Left lung (tissue), 10 donors: ENCODE measurements around the gene MSMO1. TPM values are rescaled to one million over a fixed set of nuclear protein-coding genes. Genes with fewer than 3 reads are reported as not detected.

Experiments
- ATAC-seq: fragments of 200-7000 bp; cut with Tn5 transposase; one replicate; pipeline ENCODE4 v1.9.1; 2020; ENCODE audit warnings: moderate library complexity
- DNase-seq, 4 donors: peaks; one replicate each; pipeline ENCODE4 v3.0.0-alpha.2; 2013 to 2020
- H3K27ac ChIP-seq, 2 donors: fragments of 200-600 bp; sonication (generic) in 1 of 2; one replicate each; pipeline versions ENCODE4 v1.5.0 to v1.8.0; 2020 to 2021
- H3K27me3 ChIP-seq, 2 donors: fragments of 200-600 bp; sonication (generic) in 1 of 2; one replicate each; pipeline versions ENCODE4 v1.5.0 to v1.8.0; 2020 to 2021
- H3K36me3 ChIP-seq, 2 donors: fragments of 200-600 bp; sonication (generic) in 1 of 2; one replicate each; pipeline versions ENCODE4 v1.5.0 to v1.8.0; 2020 to 2021
- H3K4me1 ChIP-seq, 2 donors: fragments of 200-600 bp; one replicate each; pipeline ENCODE4 v1.8.0; 2021
- H3K4me3 ChIP-seq, 2 donors: fragments of 200-600 bp; sonication (generic) in 1 of 2; one replicate each; pipeline versions ENCODE4 v1.5.0 to v1.8.0; 2020 to 2021; ENCODE audit warnings: mild to moderate bottlenecking in 1 of 2
- H3K9me3 ChIP-seq, 2 donors: fragments of 200-600 bp; sonication (generic) in 1 of 2; one replicate each; pipeline versions ENCODE4 v1.5.0 to v1.8.0; 2020 to 2021
- CTCF ChIP-seq, 2 donors: fragments of 200-600 bp; sonication (generic) in 1 of 2; IDR thresholded peaks; one replicate each; pipeline versions ENCODE4 v1.5.0 to v1.8.0; 2021; ENCODE audit warnings: antibody characterized with exemption in 2 of 2
- intact Hi-C, 2 donors: fragments of 100-400 bp; cut with DNase I; formaldehyde crosslinking; loops; one replicate each; pipeline versions ENCODE4 v1.11.2 to v1.14.2; 2022
- polyA plus RNA-seq, 6 donors: library from polyadenylated mRNA; unstranded; fragments of 120-200 nt; gene quantifications; one replicate each; pipeline ENCODE4 v1.2.1, GENCODE V29; 2013; ENCODE audit not compliant: insufficient read length in 6 of 6
- total RNA-seq, 2 donors: library from RNA; stranded (reverse); fragmentation: NEBNext Ultra II Directional; extraction: Animal tissue kit (Norgen Biotek cat#: 25700); gene quantifications; one replicate each; pipeline ENCODE4 v1.2.1, GENCODE V29; 2021
- donor health status: DM: no; HTN: yes; CAD: no.
- donor health status: DM: no; HTN: no; CAD: no.

The MSMO1 gene
- total and polyA plus RNA-seq, 8 donors = 26.0 to 270 (median 34.4) TPM

- Histone ChIP-seq H3K9me3 (no peaks in the 10 kb centered on the region), H3K27me3 (no peaks in the 10 kb centered on the region), H3K4me1 (peaks cover 0 to 18% of the 10 kb centered on the region in 2 donors), H3K4me3 (no peak overlapping the region), H3K36me3 (peaks cover 0 to 34% of the 10 kb centered on the region in 2 donors), H3K27ac (no peak overlapping the region)
- no peak for TF ChIP-seq CTCF (IDR thresholded peaks at IDR 0.05)
- no peak for ATAC-seq
- intact Hi-C loops = no loop called here
- no peak for DNase-seq
Observed at GRCh38 chr4:165308606-165309005, 18.9 kb upstream of the MSMO1 start.

GRCh38 chr4:165309456-165309855 lies 18.0 kb upstream of the MSMO1 start:
- DNase-seq (no peak), ATAC-seq (no peak)
- Histone ChIP-seq H3K27ac (no peak overlapping the region), H3K27me3 (no peaks in the 10 kb centered on the region), H3K9me3 (no peaks in the 10 kb centered on the region), H3K4me3 (no peak overlapping the region), H3K36me3 (peaks cover 0 to 42% of the 10 kb centered on the region in 2 donors), H3K4me1 (peaks cover 0 to 18% of the 10 kb centered on the region in 2 donors)
- intact Hi-C loops = no loop called here
- TF ChIP-seq CTCF (IDR thresholded peaks at IDR 0.05) = no peak

- Histone ChIP-seq H3K27me3 (no peaks in the 10 kb centered on the region), H3K4me3 (no peak overlapping the region), H3K36me3 (peaks cover 0 to 59% of the 10 kb centered on the region in 2 donors), H3K4me1 (peaks cover 0 to 11% of the 10 kb centered on the region in 2 donors), H3K9me3 (no peaks in the 10 kb centered on the region), H3K27ac (no peak overlapping the region)
- intact Hi-C loops = no loop called here
- no peak for DNase-seq
- TF ChIP-seq CTCF (IDR thresholded peaks at IDR 0.05) = no peak
- peak; percentile 41 for ATAC-seq
Observed at GRCh38 chr4:165312506-165312905, 15.0 kb upstream of the MSMO1 start.

GRCh38 chr4:165319030-165319429 lies 8.4 kb upstream of the MSMO1 start:
- no peak overlapping the region for H3K27ac ChIP-seq
- intact Hi-C loops = no loop called here
- DNase-seq (no peak), ATAC-seq (no peak)
- no peaks in the 10 kb centered on the region for H3K9me3 ChIP-seq
- no peak overlapping the region for H3K4me3 ChIP-seq
- H3K36me3 ChIP-seq = peaks cover 0 to 60% of the 10 kb centered on the region in 2 donors
- H3K4me1 ChIP-seq = no peaks in the 10 kb centered on the region
- no peak for TF ChIP-seq CTCF (IDR thresholded peaks at IDR 0.05)
- no peaks in the 10 kb centered on the region for H3K27me3 ChIP-seq

GRCh38 chr4:165319509-165319908 lies 8.0 kb upstream of the MSMO1 start:
- Histone ChIP-seq H3K27me3 (no peaks in the 10 kb centered on the region), H3K9me3 (no peaks in the 10 kb centered on the region), H3K27ac (no peak overlapping the region), H3K36me3 (peaks cover 0 to 60% of the 10 kb centered on the region in 2 donors), H3K4me1 (no peaks in the 10 kb centered on the region), H3K4me3 (no peak overlapping the region)
- ATAC-seq (no peak), DNase-seq (no peak)
- TF ChIP-seq CTCF (IDR thresholded peaks at IDR 0.05) = no peak
- intact Hi-C loops = no loop called here
